HEK293T (cell line): ENCODE results near the gene PTPRG.

Source experiments
- ELF4 ChIP-seq: fragments of 450-650 bp; IDR thresholded peaks from 2 replicates; pipeline ENCODE4 v1.6.1; 2017; ENCODE audit warnings: antibody characterized with exemption
- FOXA1 ChIP-seq: fragments of 450-650 bp; IDR thresholded peaks from 2 replicates; pipeline ENCODE4 v1.6.1; 2016; ENCODE audit warnings: mild to moderate bottlenecking
- TF ChIP-seq, protein P1 (sequence below): fragments of 450-650 bp; IDR thresholded peaks from 2 replicates; pipeline ENCODE4 v1.6.1; 2016

DNA sequence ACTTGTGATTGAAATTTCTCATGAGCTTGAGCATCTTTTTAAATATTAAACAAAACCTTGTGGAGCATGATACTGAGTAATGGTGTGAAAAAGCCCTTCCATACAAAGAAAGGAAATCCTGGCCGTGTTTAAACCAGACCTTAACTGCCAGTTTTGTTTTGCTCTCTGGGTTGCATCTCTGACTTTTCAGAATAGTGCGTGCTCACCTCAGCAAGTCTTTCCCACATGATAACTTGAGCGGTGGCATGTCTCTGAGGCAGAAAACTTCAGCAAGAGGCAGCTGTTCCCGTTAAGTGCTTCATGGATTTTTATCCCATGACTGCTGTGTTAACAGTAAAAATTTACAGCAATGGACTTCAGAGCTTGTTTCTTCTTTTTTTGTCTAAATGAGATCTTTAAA is 418.7 kb downstream of the PTPRG start:
- TF ChIP-seq FOXA1 (no peak), ELF4 (no peak)
- TF ChIP-seq, protein P1, sequence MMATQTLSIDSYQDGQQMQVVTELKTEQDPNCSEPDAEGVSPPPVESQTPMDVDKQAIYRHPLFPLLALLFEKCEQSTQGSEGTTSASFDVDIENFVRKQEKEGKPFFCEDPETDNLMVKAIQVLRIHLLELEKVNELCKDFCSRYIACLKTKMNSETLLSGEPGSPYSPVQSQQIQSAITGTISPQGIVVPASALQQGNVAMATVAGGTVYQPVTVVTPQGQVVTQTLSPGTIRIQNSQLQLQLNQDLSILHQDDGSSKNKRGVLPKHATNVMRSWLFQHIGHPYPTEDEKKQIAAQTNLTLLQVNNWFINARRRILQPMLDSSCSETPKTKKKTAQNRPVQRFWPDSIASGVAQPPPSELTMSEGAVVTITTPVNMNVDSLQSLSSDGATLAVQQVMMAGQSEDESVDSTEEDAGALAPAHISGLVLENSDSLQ = no peak
